T-cell (primary cell): ENCODE measurements around the gene HYKK. TPM values are rescaled to one million over a fixed set of nuclear protein-coding genes. Genes with fewer than 3 reads are reported as not detected.

Source experiments
- ATAC-seq, 4 experiments: fragments of 200-7000 bp in 3 of 4; fragments of 150-1000 bp in 1 of 4; cut with Tn5 transposase; replicated peaks in 1 of 4; 1 replicate in 3 of 4; 2 replicates in 1 of 4; pipeline ENCODE4 v1.10.0; 2021; ENCODE audit warnings: moderate library complexity in 3 of 4, mild to moderate bottlenecking in 2 of 4, moderate number of reproducible peaks in 1 of 4
- CTCF ChIA-PET, 2 donors: fragments of 300-600 bp; sonication (Branson Sonifier 250); formaldehyde crosslinking; loops; one replicate each; lab custom pipeline; 2022; ENCODE audit warnings: antibody characterized with exemption in 2 of 2; lab: Charles Lee
- POLR2A ChIA-PET, 2 donors: fragments of 300-600 bp; sonication (Branson Sonifier 250); formaldehyde crosslinking; loops; one replicate each; lab custom pipeline; 2022; ENCODE audit warnings: antibody characterized with exemption in 2 of 2; lab: Charles Lee
- DNase-seq, 35 experiments: peaks; one replicate each; pipeline versions ENCODE4 v3.0.0 to v3.0.0-alpha.2; 2013 to 2023
- H3K27ac ChIP-seq: one replicate; pipeline ENCODE4 v1.5.1; 2013; ENCODE audit warnings: low read length
- H3K27me3 ChIP-seq, 2 experiments: replicated peaks in 1 of 2; 1 replicate in 1 of 2; 2 replicates in 1 of 2; pipeline versions ENCODE4 v1.6.1 to v1.7.0; 2013; ENCODE audit warnings: low read length in 1 of 2, mixed read lengths in 1 of 2; ENCODE audit not compliant: control insufficient read depth in 2 of 2, insufficient read depth in 2 of 2; ENCODE audit errors: extremely low read depth in 1 of 2
- H3K36me3 ChIP-seq, 2 donors: 1 replicate in 1 of 2; 2 replicates in 1 of 2; pipeline versions ENCODE4 v1.6.1 to v1.7.0; 2013; ENCODE audit warnings: low read length in 1 of 2; ENCODE audit not compliant: control insufficient read depth in 2 of 2, insufficient read depth in 1 of 2; ENCODE audit errors: extremely low read depth in 1 of 2
- H3K4me1 ChIP-seq, 2 experiments: 1 replicate in 1 of 2; 2 replicates in 1 of 2; pipeline versions ENCODE4 v1.6.1 to v1.7.0; 2013; ENCODE audit warnings: low read length in 2 of 2, mixed read lengths in 1 of 2; ENCODE audit not compliant: insufficient read depth in 2 of 2, control insufficient read depth in 1 of 2; ENCODE audit errors: extremely low read depth in 1 of 2
- H3K4me3 ChIP-seq, 2 donors: 1 replicate in 1 of 2; 2 replicates in 1 of 2; pipeline versions ENCODE4 v1.5.1 to v1.7.0; 2013; ENCODE audit warnings: mild to moderate bottlenecking in 2 of 2, low read length in 1 of 2, moderate library complexity in 1 of 2; ENCODE audit not compliant: control insufficient read depth in 1 of 2; ENCODE audit errors: extremely low read depth in 1 of 2
- H3K9me3 ChIP-seq: 2 replicates; pipeline ENCODE4 v1.7.0; 2013
- H3K27ac Mint-ChIP-seq, 2 donors: one replicate each; pipeline ENCODE4 v1.8.0; 2020 to 2021; ENCODE audit warnings: mild to moderate bottlenecking in 2 of 2, mixed read lengths in 2 of 2
- H3K27me3 Mint-ChIP-seq, 2 donors: one replicate each; pipeline ENCODE4 v1.8.0; 2021 to 2022; ENCODE audit warnings: mixed read lengths in 2 of 2
- H3K36me3 Mint-ChIP-seq: one replicate; pipeline ENCODE4 v1.8.0; 2021; ENCODE audit warnings: mixed read lengths
- H3K4me1 Mint-ChIP-seq, 3 donors: one replicate each; pipeline ENCODE4 v1.8.0; 2020 to 2022; ENCODE audit warnings: mixed read lengths in 3 of 3, mild to moderate bottlenecking in 1 of 3
- H3K4me3 Mint-ChIP-seq, 3 donors: one replicate each; pipeline ENCODE4 v1.8.0; 2020 to 2022; ENCODE audit warnings: mild to moderate bottlenecking in 3 of 3, mixed read lengths in 3 of 3, moderate library complexity in 3 of 3
- H3K9me3 Mint-ChIP-seq, 3 donors: one replicate each; pipeline ENCODE4 v1.8.0; 2020 to 2022; ENCODE audit warnings: mixed read lengths in 3 of 3
- WGBS: methylation state at CpG from one replicate; pipeline ENCODE4 v1.1.5; 2013; ENCODE audit warnings: missing lambda C conversion rate; ENCODE audit not compliant: insufficient coverage; 5-methylcytosine and 5-hydroxymethylcytosine counted together
- total RNA-seq, 35 experiments: library from RNA in 6 of 35; stranded (reverse) in 6 of 35; fragments of 120-200 nt in 1 of 35; gene quantifications; one replicate each; pipeline versions ENCODE4 v1.2.1 to v1.2.4 and lab custom pipeline; 2013 to 2026

HYKK gene
- total RNA-seq, 5 donors from 2014 or later (not counting 1 experiment from before 2014, with no cell fraction given), result 1.7 to 4.6 (median 4.0) TPM

- Histone ChIP-seq H3K27ac (no peak overlapping the region), H3K4me3 (peak overlapping the region; percentile 63 to 67), H3K9me3 (no peaks in the 10 kb centered on the region), H3K27me3 (peaks cover 0 to 15% of the 10 kb centered on the region in 2 experiments), H3K36me3 (no peaks in the 10 kb centered on the region), H3K4me1 (peaks cover 6 to 17% of the 10 kb centered on the region in 2 experiments)
- H3K27ac Mint-ChIP-seq, result no peak overlapping the region
- ATAC-seq, result peak; percentile 24 to 43 (median 31)
- WGBS, result 28% methylated on average over 5 of the region's 19 CpGs
- peaks cover 19 to 25% of the 10 kb centered on the region in 2 donors for H3K27me3 Mint-ChIP-seq
- CTCF ChIA-PET, result interaction anchor here in 1 of 2 donors (1.7 kb wide), 1 partner anchor 25 kb away, joined by 11 read pairs; the partner anchor contains the start of gene PSMA4
- POLR2A ChIA-PET, result interaction anchor here in 1 of 2 donors (0.5 kb wide), 1 partner anchor 132 kb away, joined by 5 read pairs; no protein-coding TSS in a partner anchor
- H3K9me3 Mint-ChIP-seq, result no peaks in the 10 kb centered on the region
- no peaks in the 10 kb centered on the region for H3K36me3 Mint-ChIP-seq
- H3K4me1 Mint-ChIP-seq, result peaks cover 19 to 20% (median 20%) of the 10 kb centered on the region in 3 donors
- DNase-seq, result peak in 2 of 35 experiments; percentile 3 to 17
- peak overlapping the region; percentile 81 to 91 (median 81) for H3K4me3 Mint-ChIP-seq
Measured at GRCh38 chr15:78565951-78566774, 58.8 kb downstream of the HYKK start.

- H3K9me3 Mint-ChIP-seq, result no peaks in the 10 kb centered on the region
- ChIA-PET CTCF (no interaction called here), POLR2A (no interaction called here)
- 40% methylated on average over 1 of the region's 4 CpGs for WGBS
- no peaks in the 10 kb centered on the region for H3K36me3 Mint-ChIP-seq
- DNase-seq, result no peak
- no peak overlapping the region for H3K27ac Mint-ChIP-seq
- Histone ChIP-seq H3K9me3 (no peaks in the 10 kb centered on the region), H3K4me3 (no peak overlapping the region), H3K27me3 (peaks cover 0 to 15% of the 10 kb centered on the region in 2 experiments), H3K27ac (no peak overlapping the region), H3K4me1 (peaks cover 6 to 17% of the 10 kb centered on the region in 2 experiments), H3K36me3 (no peaks in the 10 kb centered on the region)
- H3K4me1 Mint-ChIP-seq, result peaks cover 19 to 20% (median 20%) of the 10 kb centered on the region in 3 donors
- peaks cover 14 to 21% of the 10 kb centered on the region in 2 donors for H3K27me3 Mint-ChIP-seq
- H3K4me3 Mint-ChIP-seq, result peak overlapping the region in 2 of 3 donors; percentile 1 to 2
- no peak for ATAC-seq
Measured at GRCh38 chr15:78567531-78567930, 60.2 kb downstream of the HYKK start.

- DNase-seq, result no peak
- ATAC-seq, result no peak
- no CpG with 5 or more reads among the region's 2 CpGs for WGBS
- H3K27ac Mint-ChIP-seq, result no peak overlapping the region
- Histone ChIP-seq H3K27me3 (peaks cover 0 to 11% of the 10 kb centered on the region in 2 experiments), H3K9me3 (no peaks in the 10 kb centered on the region), H3K36me3 (no peaks in the 10 kb centered on the region), H3K4me1 (peaks cover 6% of the 10 kb centered on the region in 2 experiments), H3K4me3 (no peak overlapping the region), H3K27ac (no peak overlapping the region)
- POLR2A ChIA-PET, result no interaction called here
- CTCF ChIA-PET, result interaction anchor here in 1 of 2 donors (0.7 kb wide), 1 partner anchor 1282 kb away, joined by 8 read pairs; no protein-coding TSS in a partner anchor
- no peak overlapping the region for H3K4me3 Mint-ChIP-seq
- H3K9me3 Mint-ChIP-seq, result no peaks in the 10 kb centered on the region
- no peaks in the 10 kb centered on the region for H3K36me3 Mint-ChIP-seq
- peaks cover 13 to 14% of the 10 kb centered on the region in 2 donors for H3K27me3 Mint-ChIP-seq
- H3K4me1 Mint-ChIP-seq, result peaks cover 7 to 10% (median 8%) of the 10 kb centered on the region in 3 donors
Measured at GRCh38 chr15:78570710-78571109, 63.3 kb downstream of the HYKK start.

- Mint-ChIP-seq H3K9me3 (no peaks in the 10 kb centered on the region), H3K27me3 (peaks cover 10 to 14% of the 10 kb centered on the region in 2 donors), H3K4me3 (no peak overlapping the region), H3K27ac (no peak overlapping the region), H3K36me3 (no peaks in the 10 kb centered on the region), H3K4me1 (peaks cover 2 to 4% (median 4%) of the 10 kb centered on the region in 3 donors)
- CTCF ChIA-PET, result interaction anchor here in 1 of 2 donors (0.7 kb wide), 1 partner anchor 1282 kb away, joined by 8 read pairs; no protein-coding TSS in a partner anchor
- ATAC-seq, result no peak
- Histone ChIP-seq H3K4me1 (peaks cover 0 to under 1% of the 10 kb centered on the region in 2 experiments), H3K4me3 (no peak overlapping the region), H3K27me3 (peaks cover 0 to 9% of the 10 kb centered on the region in 2 experiments), H3K36me3 (no peaks in the 10 kb centered on the region), H3K9me3 (no peaks in the 10 kb centered on the region), H3K27ac (no peak overlapping the region)
- WGBS, result no CpG with 5 or more reads among the region's 4 CpGs
- POLR2A ChIA-PET, result no interaction called here
- no peak for DNase-seq
Measured at GRCh38 chr15:78571382-78571781, 64.0 kb downstream of the HYKK start.

GRCh38 chr15:78573416-78573815 is 66.0 kb downstream of the HYKK start:
- Histone ChIP-seq H3K27ac (no peak overlapping the region), H3K27me3 (peaks cover 0 to 9% of the 10 kb centered on the region in 2 experiments), H3K36me3 (no peaks in the 10 kb centered on the region), H3K4me3 (no peak overlapping the region), H3K4me1 (no peaks in the 10 kb centered on the region), H3K9me3 (no peaks in the 10 kb centered on the region)
- Mint-ChIP-seq H3K27me3 (peaks cover 0 to 3% of the 10 kb centered on the region in 2 donors), H3K9me3 (no peaks in the 10 kb centered on the region), H3K36me3 (no peaks in the 10 kb centered on the region), H3K4me3 (no peak overlapping the region), H3K4me1 (no peaks in the 10 kb centered on the region), H3K27ac (no peak overlapping the region)
- no peak for ATAC-seq
- no peak for DNase-seq
- 73% methylated on average over 4 of the region's 4 CpGs for WGBS
- ChIA-PET CTCF (no interaction called here), POLR2A (interaction anchor here in 1 of 2 donors (0.7 kb wide), 1 partner anchor 290 kb away, joined by 8 read pairs; no protein-coding TSS in a partner anchor)

GRCh38 chr15:78574944-78575343 is 67.6 kb downstream of the HYKK start:
- Histone ChIP-seq H3K36me3 (no peaks in the 10 kb centered on the region), H3K4me1 (no peaks in the 10 kb centered on the region), H3K27me3 (peaks cover 0 to 9% of the 10 kb centered on the region in 2 experiments), H3K27ac (no peak overlapping the region), H3K4me3 (no peak overlapping the region), H3K9me3 (no peaks in the 10 kb centered on the region)
- no peak for DNase-seq
- H3K4me3 Mint-ChIP-seq, result no peak overlapping the region
- ChIA-PET CTCF (no interaction called here), POLR2A (interaction anchor here in 1 of 2 donors (0.6 kb wide), 1 partner anchor 44 kb away, joined by 3 read pairs; no protein-coding TSS in a partner anchor)
- no peaks in the 10 kb centered on the region for H3K9me3 Mint-ChIP-seq
- ATAC-seq, result no peak
- no peak overlapping the region for H3K27ac Mint-ChIP-seq
- no peaks in the 10 kb centered on the region for H3K36me3 Mint-ChIP-seq
- H3K27me3 Mint-ChIP-seq, result peaks cover 0 to 3% of the 10 kb centered on the region in 2 donors
- no peaks in the 10 kb centered on the region for H3K4me1 Mint-ChIP-seq
- 83% methylated on average over 1 of the region's 1 CpG for WGBS
